IMR-90 (cell line): ENCODE measurements around the gene GSG1. TPM values are rescaled to one million over a fixed set of nuclear protein-coding genes. Genes with fewer than 3 reads are reported as not detected.

ENCODE experiments used
- ATAC-seq: fragments of 200-7000 bp; cut with Tn5 transposase; 2 replicates; pipeline ENCODE4 v1.9.1; 2020; ENCODE audit warnings: low read depth, mild to moderate bottlenecking, moderate library complexity
- BruUV-seq: library from RNA; stranded (reverse); fragments of 400-500 nt; replicated peaks from 2 replicates; lab custom pipeline; 2021; lab: Mats Ljungman, UMichigan
- CTCF ChIA-PET: fragments of 300-600 bp; formaldehyde crosslinking; extraction: SDS; loops from one replicate; lab custom pipeline; 2021; ENCODE audit warnings: antibody characterized with exemption; lab: Yijun Ruan, JAX
- POLR2A ChIA-PET: fragments of 300-600 bp; sonication (Branson Sonifier 250); formaldehyde crosslinking; loops from one replicate; lab custom pipeline; 2022; ENCODE audit warnings: antibody characterized with exemption; ENCODE audit not compliant: unreplicated experiment; lab: Charles Lee
- DNase-seq: peaks from one replicate; pipeline ENCODE4 v3.0.0; 2013
- H2AFZ ChIP-seq: replicated peaks from 2 replicates; pipeline ENCODE3; 2013; ENCODE audit warnings: low read length, mild to moderate bottlenecking; ENCODE audit not compliant: poor library complexity
- H2AK5ac ChIP-seq: 2 replicates; pipeline ENCODE4 v1.6.1; 2013; ENCODE audit warnings: low read depth, low read length, inconsistent platforms
- H2AK9ac ChIP-seq: replicated peaks from 2 replicates; pipeline ENCODE3; 2013; ENCODE audit warnings: mild to moderate bottlenecking, low read depth, low read length, moderate library complexity; ENCODE audit not compliant: poor library complexity
- H2BK120ac ChIP-seq: 2 replicates; pipeline ENCODE4 v1.6.1; 2013; ENCODE audit warnings: low read depth, low read length, inconsistent platforms
- H2BK15ac ChIP-seq: 3 replicates; pipeline ENCODE4 v1.6.1; 2013; ENCODE audit warnings: low read depth, low read length, inconsistent platforms
- H2BK20ac ChIP-seq: 2 replicates; pipeline ENCODE4 v1.6.1; 2013; ENCODE audit warnings: low read depth, mild to moderate bottlenecking, inconsistent platforms, low read length, moderate library complexity
- H2BK5ac ChIP-seq: 2 replicates; pipeline ENCODE4 v1.6.1; 2013; ENCODE audit warnings: mild to moderate bottlenecking, low read depth, low read length, inconsistent platforms; ENCODE audit not compliant: poor library complexity, severe bottlenecking
- H3K14ac ChIP-seq: replicated peaks from 2 replicates; pipeline ENCODE4 v1.6.1; 2013; ENCODE audit warnings: low read depth, low read length, inconsistent platforms
- H3K18ac ChIP-seq: 2 replicates; pipeline ENCODE4 v1.6.1; 2013; ENCODE audit warnings: low read depth, low read length, control low read depth
- H3K23ac ChIP-seq: 2 replicates; pipeline ENCODE4 v1.6.1; 2013; ENCODE audit warnings: low read depth, low read length, inconsistent platforms
- H3K27ac ChIP-seq: 2 replicates; pipeline ENCODE4 v1.5.1; 2013; ENCODE audit warnings: mild to moderate bottlenecking, control low read depth, low read length; ENCODE audit not compliant: insufficient read depth
- H3K27me3 ChIP-seq: 2 replicates; pipeline ENCODE4 v1.6.1; 2013; ENCODE audit warnings: low read length; ENCODE audit not compliant: control insufficient read depth, insufficient read depth
- H3K36me3 ChIP-seq: 2 replicates; pipeline ENCODE4 v1.6.1; 2013; ENCODE audit warnings: low read length, mixed read lengths; ENCODE audit not compliant: control insufficient read depth, insufficient read depth
- H3K4ac ChIP-seq: 2 replicates; pipeline ENCODE4 v1.6.1; 2013; ENCODE audit warnings: low read depth, low read length, inconsistent platforms
- H3K4me1 ChIP-seq: 2 replicates; pipeline ENCODE4 v1.6.1; 2013; ENCODE audit warnings: low read length, mixed read lengths; ENCODE audit not compliant: control insufficient read depth, insufficient read depth
- H3K4me2 ChIP-seq: 2 replicates; pipeline ENCODE4 v1.6.1; 2013; ENCODE audit warnings: low read depth, mild to moderate bottlenecking, control low read depth, low read length, moderate library complexity
- H3K4me3 ChIP-seq: 2 replicates; pipeline ENCODE4 v1.5.1; 2013; ENCODE audit warnings: low read depth, mild to moderate bottlenecking, control low read depth, low read length, moderate library complexity; ENCODE audit not compliant: insufficient read depth
- H3K56ac ChIP-seq: 2 replicates; pipeline ENCODE4 v1.6.1; 2013; ENCODE audit warnings: low read length, inconsistent platforms; ENCODE audit not compliant: insufficient read depth; ENCODE audit errors: extremely low read depth
- H3K79me1 ChIP-seq, 2 experiments: 2 replicates each; pipeline ENCODE4 v1.6.1; 2013; ENCODE audit warnings: low read length in 2 of 2, inconsistent platforms in 1 of 2, low read depth in 1 of 2
- H3K9ac ChIP-seq: 2 replicates; pipeline ENCODE4 v1.6.1; 2013; ENCODE audit warnings: low read depth, low read length, control low read depth
- H3K9me1 ChIP-seq: 2 replicates; pipeline ENCODE4 v1.6.1; 2013; ENCODE audit warnings: low read length, inconsistent platforms; ENCODE audit not compliant: insufficient read depth
- H3K9me3 ChIP-seq: 2 replicates; pipeline ENCODE4 v1.6.1; 2013; ENCODE audit warnings: low read length; ENCODE audit not compliant: control insufficient read depth, insufficient read depth
- H4K20me1 ChIP-seq: 2 replicates; pipeline ENCODE4 v1.6.1; 2013; ENCODE audit warnings: low read length, inconsistent platforms; ENCODE audit not compliant: insufficient read depth
- H4K5ac ChIP-seq: 2 replicates; pipeline ENCODE4 v1.6.1; 2013; ENCODE audit warnings: mild to moderate bottlenecking, low read depth, low read length, control low read depth
- H4K8ac ChIP-seq, 2 experiments: 2 replicates each; pipeline ENCODE4 v1.6.1; 2013; ENCODE audit warnings: low read depth in 2 of 2, low read length in 2 of 2, control low read depth in 1 of 2, inconsistent platforms in 1 of 2
- H4K91ac ChIP-seq: 2 replicates; pipeline ENCODE4 v1.6.1; 2013; ENCODE audit warnings: low read depth, low read length, inconsistent platforms; ENCODE audit not compliant: insufficient read depth
- CEBPB ChIP-seq: IDR thresholded peaks from 2 replicates; pipeline ENCODE4 v1.6.1; 2012; ENCODE audit warnings: low read depth, low read length, improper control_type of control experiment
- CHD1 ChIP-seq: IDR thresholded peaks from 2 replicates; pipeline ENCODE4 v1.6.1; 2012; ENCODE audit warnings: low read depth, low read length, improper control_type of control experiment
- ELK1 ChIP-seq: fragments of 150-350 bp; IDR thresholded peaks from 2 replicates; pipeline ENCODE4 v1.6.1; 2016; ENCODE audit warnings: low read depth, mild to moderate bottlenecking, low read length, moderate library complexity, borderline replicate concordance
- FOS ChIP-seq: fragments of 150-350 bp; IDR thresholded peaks from 2 replicates; pipeline ENCODE4 v1.6.1; 2016; ENCODE audit warnings: low read depth, low read length
- MAFK ChIP-seq: IDR thresholded peaks from 2 replicates; pipeline ENCODE4 v1.6.1; 2012; ENCODE audit warnings: low read depth, low read length, improper control_type of control experiment
- MAZ ChIP-seq: IDR thresholded peaks from 2 replicates; pipeline ENCODE4 v1.6.1; 2012; ENCODE audit warnings: low read depth, mild to moderate bottlenecking, low read length, improper control_type of control experiment, moderate library complexity, borderline replicate concordance
- MXI1 ChIP-seq: IDR thresholded peaks from 2 replicates; pipeline ENCODE4 v1.6.1; 2012; ENCODE audit warnings: low read depth, mild to moderate bottlenecking, low read length, moderate library complexity, borderline replicate concordance
- NFE2L2 ChIP-seq: fragments of 150-350 bp; IDR thresholded peaks from 2 replicates; pipeline ENCODE4 v1.6.1; 2016; ENCODE audit warnings: low read depth, mild to moderate bottlenecking, low read length
- POLR2A ChIP-seq: IDR thresholded peaks from 2 replicates; pipeline ENCODE4 v1.6.1; 2012; ENCODE audit warnings: mild to moderate bottlenecking, low read depth, low read length
- RAD21 ChIP-seq: IDR thresholded peaks from 2 replicates; pipeline ENCODE4 v1.6.1; 2012; ENCODE audit warnings: low read length, improper control_type of control experiment
- RCOR1 ChIP-seq: IDR thresholded peaks from 2 replicates; pipeline ENCODE4 v1.6.1; 2012; ENCODE audit warnings: mild to moderate bottlenecking, low read length, improper control_type of control experiment; ENCODE audit not compliant: insufficient replicate concordance
- RFX5 ChIP-seq: IDR thresholded peaks from 2 replicates; pipeline ENCODE4 v1.8.0; 2012; ENCODE audit warnings: low read depth, mild to moderate bottlenecking, low read length, moderate library complexity
- SMC3 ChIP-seq: fragments of 150-350 bp; IDR thresholded peaks from 2 replicates; pipeline ENCODE4 v1.6.1; 2016; ENCODE audit warnings: low read depth, mild to moderate bottlenecking, antibody characterized with exemption, low read length, moderate library complexity
- USF2 ChIP-seq: fragments of 150-350 bp; IDR thresholded peaks from 2 replicates; pipeline ENCODE4 v1.6.1; 2017; ENCODE audit warnings: mild to moderate bottlenecking, antibody characterized with exemption, low read length, low read depth
- WGBS, 2 experiments: methylation state at CpG; one replicate each; pipeline versions ENCODE4 v1.1.5 to v1.1.7; 2013; ENCODE audit warnings: missing lambda C conversion rate in 2 of 2; ENCODE audit not compliant: insufficient read length in 1 of 2; ENCODE audit errors: extremely low coverage in 2 of 2; 5-methylcytosine and 5-hydroxymethylcytosine counted together
- dilution Hi-C: fragments of 300-500 bp; cut with HindIII; formaldehyde crosslinking; loops from one replicate; pipeline ENCODE4 v1.14.3; 2018; ENCODE audit warnings: low sequenced_read_pairs; ENCODE audit not compliant: unreplicated experiment
- in situ Hi-C: fragments of 300-500 bp; cut with MboI; formaldehyde crosslinking; loops from 3 replicates; pipeline ENCODE4 v1.14.3; 2019; ENCODE audit warnings: low sequenced_read_pairs, inconsistent platforms, mixed read lengths
- intact Hi-C: fragments of 100-400 bp; cut with micrococcal nuclease; formaldehyde crosslinking; loops from 2 replicates; pipeline ENCODE4 v1.10.0; 2022
- polyA plus RNA-seq, 3 experiments: library from polyadenylated mRNA; depleted of rRNA; stranded (reverse); fragments of >200 nt; gene quantifications; 2 replicates each; pipeline ENCODE4 v1.2.3, GENCODE V29; 2012; ENCODE audit warnings: low replicate concordance in 1 of 3
- total RNA-seq: library from RNA; depleted of rRNA; stranded (reverse); fragments of >200 nt; gene quantifications from 2 replicates; pipeline ENCODE4 v1.2.3, GENCODE V29; 2012

GSG1 gene
- total and polyA plus RNA-seq, 2 of the 4 experiments (the other 2 are of a cell fraction): 1.8 to 2.9 TPM

- no peak overlapping the region for H2BK120ac ChIP-seq
- H3K27ac ChIP-seq: no peak overlapping the region
- no peak overlapping the region for H4K8ac ChIP-seq
- no peaks in the 10 kb centered on the region; the same call in 1 of the 2 replicates for H3K9me3 ChIP-seq
- no peak overlapping the region for H3K56ac ChIP-seq
- H2BK5ac ChIP-seq: no peak overlapping the region
- H3K27me3 ChIP-seq: no peaks in the 10 kb centered on the region
- H3K79me1 ChIP-seq: no peaks in the 10 kb centered on the region
- H2AK9ac ChIP-seq: peak overlapping the region; percentile 5
- H2BK15ac ChIP-seq: 0 out of 3 replicates have a peak overlapping the region, but pooled peaks have one; percentile 13
- no peak overlapping the region for H3K4me2 ChIP-seq
- H3K9me1 ChIP-seq: 0 out of 2 replicates have a peak, but pooled peaks cover 17% of the 10 kb centered on the region
- no peak overlapping the region for H2BK20ac ChIP-seq
- no peak overlapping the region for H3K14ac ChIP-seq
- no peaks in the 10 kb centered on the region for H4K20me1 ChIP-seq
- BruUV-seq: no TSS peak
- in situ Hi-C loops: no loop called here
- no peak overlapping the region for H4K5ac ChIP-seq
- peaks cover 9% of the 10 kb centered on the region for H3K4me1 ChIP-seq
- dilution Hi-C loops: no loop called here
- no peak overlapping the region; the same call in 1 of the 2 replicates for H3K4ac ChIP-seq
- H2AFZ ChIP-seq: no peak overlapping the region
- no peak overlapping the region for H3K9ac ChIP-seq
- WGBS, 2 experiments: 100% methylated on average over 1 of the region's 12 CpGs; no CpG with 5 or more reads in 1 of the 2 experiments
- CTCF ChIA-PET: interaction anchor here (0.7 kb wide), 1 partner anchor 56 kb away, joined by 9 read pairs; no protein-coding TSS in a partner anchor
- H3K18ac ChIP-seq: no peak overlapping the region
- DNase-seq (no peak), ATAC-seq (no peak; the same call in 1 of the 2 replicates)
- H3K4me3 ChIP-seq: no peak overlapping the region
- peak overlapping the region; percentile 39; the same call in 1 of the 2 replicates for H2AK5ac ChIP-seq
- H3K36me3 ChIP-seq: peaks cover 5% of the 10 kb centered on the region
- intact Hi-C loops: no loop called here
- peak overlapping the region; percentile 9; the same call in 1 of the 2 replicates for H4K91ac ChIP-seq
- no peak overlapping the region for H3K23ac ChIP-seq
- POLR2A ChIA-PET: no interaction called here
- TF ChIP-seq NFE2L2: no peak
- no peak for TF ChIP-seq ELK1
- no peak for TF ChIP-seq USF2
- no peak for TF ChIP-seq POLR2A
- no peak for TF ChIP-seq FOS
- no peak for TF ChIP-seq RAD21
- no peak for TF ChIP-seq MAFK
- TF ChIP-seq SMC3: no peak
- TF ChIP-seq RCOR1: no peak
- no peak for TF ChIP-seq MAZ
- TF ChIP-seq MXI1: no peak
- TF ChIP-seq CHD1: no peak
- TF ChIP-seq RFX5: no peak
- TF ChIP-seq CEBPB: no peak
Measured at GRCh38 chr12:13075786-13076570, 27.5 kb downstream of the GSG1 start.
